HUES48 (cell line): ENCODE measurements around the gene GINS2.

Experiments used
- H3K27ac ChIP-seq: one replicate; pipeline ENCODE4 v1.7.0; 2013; ENCODE audit warnings: low read depth, low read length, inconsistent platforms
- H3K27me3 ChIP-seq: 2 replicates; pipeline ENCODE4 v1.6.1; 2013; ENCODE audit warnings: mild to moderate bottlenecking, low read length; ENCODE audit not compliant: control insufficient read depth, insufficient read depth
- H3K36me3 ChIP-seq: 2 replicates; pipeline ENCODE4 v1.6.1; 2013; ENCODE audit warnings: low read length; ENCODE audit not compliant: control insufficient read depth, insufficient read depth
- H3K4me1 ChIP-seq: 2 replicates; pipeline ENCODE4 v1.6.1; 2013; ENCODE audit warnings: mild to moderate bottlenecking, low read length; ENCODE audit not compliant: control insufficient read depth, insufficient read depth
- H3K4me3 ChIP-seq: 2 replicates; pipeline ENCODE4 v1.5.1; 2013; ENCODE audit warnings: mild to moderate bottlenecking, low read depth, low read length
- H3K9ac ChIP-seq: 2 replicates; pipeline ENCODE4 v1.6.1; 2013; ENCODE audit warnings: mild to moderate bottlenecking, low read depth, low read length, moderate library complexity
- H3K9me3 ChIP-seq: 2 replicates; pipeline ENCODE4 v1.6.1; 2013; ENCODE audit warnings: low read length; ENCODE audit not compliant: control insufficient read depth, insufficient read depth

Gene GINS2

GRCh38 chr16:85659336-85659735 is 29.4 kb downstream of the GINS2 start:
- Histone ChIP-seq H3K9me3 (no peaks in the 10 kb centered on the region), H3K4me1 (no peaks in the 10 kb centered on the region), H3K36me3 (peaks cover 96% of the 10 kb centered on the region), H3K27me3 (no peaks in the 10 kb centered on the region), H3K9ac (no peak overlapping the region), H3K27ac (no peak overlapping the region), H3K4me3 (no peak overlapping the region)

- Histone ChIP-seq H3K27ac (no peak overlapping the region), H3K9me3 (no peaks in the 10 kb centered on the region), H3K4me1 (no peaks in the 10 kb centered on the region), H3K4me3 (no peak overlapping the region), H3K9ac (no peak overlapping the region), H3K36me3 (peaks cover 96% of the 10 kb centered on the region), H3K27me3 (no peaks in the 10 kb centered on the region)
Observed at GRCh38 chr16:85658504-85659326, 30.0 kb downstream of the GINS2 start.

DNA sequence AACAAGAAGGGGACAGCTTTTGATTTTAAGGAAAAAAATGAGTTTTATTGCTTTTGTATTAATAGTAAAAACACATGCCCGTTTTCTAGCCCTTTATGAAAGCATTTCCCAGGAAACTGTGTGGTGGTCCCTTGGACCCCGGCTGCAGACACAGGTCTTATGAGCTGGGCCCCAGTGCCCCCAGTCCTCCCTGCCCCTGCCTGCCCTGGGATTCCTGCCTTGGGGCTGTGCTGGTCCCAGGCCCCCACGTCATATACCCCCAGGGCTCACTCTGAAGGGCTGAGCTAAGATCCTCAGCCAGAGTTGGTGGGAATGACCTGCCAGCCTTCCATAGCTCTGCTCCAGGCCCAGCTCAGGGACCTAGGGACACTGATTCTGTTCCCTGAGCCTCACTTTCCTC is 30.8 kb downstream of the GINS2 start:
- no peak overlapping the region for H3K27ac ChIP-seq
- H3K4me1 ChIP-seq = no peaks in the 10 kb centered on the region
- H3K27me3 ChIP-seq = no peaks in the 10 kb centered on the region
- no peaks in the 10 kb centered on the region for H3K9me3 ChIP-seq
- H3K36me3 ChIP-seq = peaks cover 94% of the 10 kb centered on the region
- H3K4me3 ChIP-seq = no peak overlapping the region
- no peak overlapping the region for H3K9ac ChIP-seq

DNA sequence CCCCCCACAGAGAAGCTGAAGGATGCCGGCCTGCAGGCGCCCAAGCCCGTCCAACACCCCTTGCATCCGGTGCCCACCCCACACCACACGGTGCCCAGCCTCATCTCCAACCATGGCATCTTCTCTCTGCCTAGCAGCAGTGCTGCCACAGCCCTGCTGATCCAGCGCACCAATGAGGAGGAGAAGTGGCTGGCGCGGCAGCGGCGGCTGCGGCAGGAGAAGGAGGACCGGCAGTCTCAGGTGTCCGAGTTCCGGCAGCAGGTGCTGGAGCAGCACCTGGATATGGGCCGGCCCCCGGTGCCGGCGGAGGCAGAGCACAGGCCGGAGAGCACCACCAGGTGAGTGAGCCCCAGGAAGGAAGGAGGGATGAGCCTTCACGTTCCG is 31.5 kb downstream of the GINS2 start:
- H3K9ac ChIP-seq = no peak overlapping the region
- H3K27me3 ChIP-seq = no peaks in the 10 kb centered on the region
- H3K27ac ChIP-seq = no peak overlapping the region
- no peak overlapping the region for H3K4me3 ChIP-seq
- peaks cover 87% of the 10 kb centered on the region for H3K36me3 ChIP-seq
- no peaks in the 10 kb centered on the region for H3K4me1 ChIP-seq
- H3K9me3 ChIP-seq = no peaks in the 10 kb centered on the region

DNA sequence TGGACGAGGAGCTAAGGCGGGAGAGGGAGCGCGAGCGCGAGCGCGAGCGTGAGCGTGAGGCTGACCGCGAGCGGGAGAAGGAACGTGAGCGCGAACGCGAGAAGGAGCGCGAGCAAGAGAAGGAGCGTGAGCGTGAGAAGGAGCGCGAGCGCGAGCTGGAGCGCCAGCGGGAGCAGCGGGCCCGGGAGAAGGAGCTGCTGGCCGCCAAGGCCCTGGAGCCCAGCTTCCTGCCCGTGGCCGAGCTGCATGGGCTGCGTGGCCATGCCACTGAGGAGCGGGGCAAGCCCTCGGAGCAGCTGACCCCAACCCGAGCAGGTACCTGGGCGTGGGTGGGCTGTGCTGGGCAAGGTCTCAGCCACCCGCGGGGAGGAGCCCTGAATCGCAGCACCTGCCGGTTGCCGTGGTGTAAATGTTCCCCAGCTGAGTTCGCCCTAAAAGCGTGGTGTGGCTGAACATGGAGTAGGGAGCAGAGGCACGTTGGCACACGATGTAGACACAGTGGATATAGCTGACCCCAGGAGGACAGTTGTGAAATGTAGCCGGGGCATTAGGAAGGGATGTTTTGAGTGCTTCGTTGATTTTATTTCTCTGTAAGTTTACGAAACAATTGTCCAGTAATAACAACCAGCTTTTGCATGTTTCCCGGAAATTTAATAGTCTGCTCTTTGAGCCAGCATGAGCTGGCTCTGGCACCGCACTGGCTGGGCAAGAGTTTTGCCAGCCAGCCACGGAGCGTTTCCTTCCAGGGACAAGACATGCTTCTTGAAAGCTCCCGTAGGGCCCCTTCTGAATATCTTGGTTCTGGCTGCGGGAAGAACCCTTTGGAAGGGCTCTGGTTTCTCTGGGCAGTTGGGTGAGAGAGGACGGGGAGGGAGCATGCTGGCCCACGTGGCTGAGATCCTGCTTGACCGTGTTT is 32.1 kb downstream of the GINS2 start:
- Histone ChIP-seq H3K36me3 (peaks cover 87% of the 10 kb centered on the region), H3K27me3 (no peaks in the 10 kb centered on the region), H3K4me1 (no peaks in the 10 kb centered on the region), H3K9me3 (no peaks in the 10 kb centered on the region), H3K4me3 (no peak overlapping the region), H3K27ac (no peak overlapping the region), H3K9ac (no peak overlapping the region)

- Histone ChIP-seq H3K9ac (no peak overlapping the region), H3K4me3 (no peak overlapping the region), H3K36me3 (peaks cover 83% of the 10 kb centered on the region), H3K27me3 (no peaks in the 10 kb centered on the region), H3K9me3 (no peaks in the 10 kb centered on the region), H3K27ac (no peak overlapping the region), H3K4me1 (no peaks in the 10 kb centered on the region)
Observed at GRCh38 chr16:85655216-85656129, 33.3 kb downstream of the GINS2 start.

DNA sequence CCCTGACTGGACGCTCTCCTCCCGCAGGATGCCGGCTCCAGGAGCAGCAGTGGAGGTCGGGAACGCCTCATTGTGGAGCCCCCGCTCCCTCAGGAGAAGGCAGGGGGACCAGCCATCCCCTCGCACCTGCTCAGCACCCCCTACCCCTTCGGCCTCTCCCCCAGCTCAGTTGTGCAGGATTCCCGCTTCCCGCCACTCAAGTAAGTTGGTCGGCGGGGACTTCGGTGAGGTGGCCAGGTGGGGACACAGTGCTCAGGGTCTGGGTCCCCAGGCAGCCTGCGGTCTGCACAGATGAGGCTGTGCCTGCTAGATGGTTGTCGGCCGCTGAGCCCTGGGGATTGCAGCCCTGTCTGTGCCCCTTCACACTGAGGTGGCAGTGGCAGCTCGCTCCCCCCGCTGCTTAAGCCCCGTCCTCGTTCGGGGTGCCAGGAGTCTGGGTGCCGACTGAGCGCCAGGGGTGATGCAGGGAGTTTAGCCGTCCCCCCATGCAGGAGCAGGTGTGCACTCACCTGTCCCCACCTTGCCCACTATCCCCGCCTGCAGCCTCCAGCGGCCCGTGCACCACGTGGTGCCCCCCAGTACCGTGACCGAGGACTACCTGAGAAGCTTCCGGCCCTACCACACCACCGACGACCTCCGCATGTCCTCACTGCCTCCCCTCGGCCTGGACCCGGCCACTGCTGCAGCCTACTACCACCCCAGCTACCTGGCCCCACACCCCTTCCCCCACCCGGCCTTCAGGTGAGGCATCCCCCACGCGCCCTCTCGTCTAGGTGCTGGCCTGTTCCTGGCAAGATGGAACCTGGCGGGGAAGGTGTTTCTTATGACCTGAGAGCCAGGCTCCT is 34.3 kb downstream of the GINS2 start:
- Histone ChIP-seq H3K4me1 (no peaks in the 10 kb centered on the region), H3K9me3 (no peaks in the 10 kb centered on the region), H3K36me3 (peaks cover 84% of the 10 kb centered on the region), H3K27ac (no peak overlapping the region), H3K4me3 (no peak overlapping the region), H3K9ac (no peak overlapping the region), H3K27me3 (no peaks in the 10 kb centered on the region)

DNA sequence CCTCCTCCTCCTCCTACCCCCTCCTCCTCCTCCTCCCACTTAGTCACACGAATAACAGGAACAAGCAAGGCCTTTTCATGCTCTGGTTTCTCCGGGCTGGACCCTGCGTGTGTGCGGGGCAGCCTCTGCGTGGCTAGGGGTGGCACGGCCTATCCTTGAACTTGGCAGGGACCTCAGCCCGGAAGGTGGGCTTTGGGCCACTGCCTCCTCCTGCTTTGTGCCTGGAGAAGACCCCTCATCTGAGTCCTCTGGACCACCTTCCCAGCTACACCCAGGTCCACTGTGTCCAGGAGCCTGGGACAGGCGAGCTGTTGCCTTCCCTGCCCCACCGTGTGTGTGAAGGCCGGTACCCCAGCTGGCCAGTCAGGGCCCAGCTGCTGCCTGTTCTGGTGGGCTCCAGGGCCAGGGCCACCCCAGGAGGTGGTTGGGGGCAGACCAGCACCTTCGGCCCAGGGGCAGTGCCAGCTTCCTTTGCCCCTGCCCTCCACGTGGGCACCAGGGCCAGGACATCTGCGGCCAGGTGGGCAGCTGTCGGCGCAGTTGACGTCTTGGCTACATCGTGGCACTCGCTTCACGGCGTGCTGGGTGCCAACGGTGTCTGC is 35.4 kb downstream of the GINS2 start:
- Histone ChIP-seq H3K9me3 (no peaks in the 10 kb centered on the region), H3K4me3 (no peak overlapping the region), H3K4me1 (no peaks in the 10 kb centered on the region), H3K9ac (no peak overlapping the region), H3K27ac (peak overlapping the region; percentile 28), H3K36me3 (peaks cover 84% of the 10 kb centered on the region), H3K27me3 (no peaks in the 10 kb centered on the region)

DNA sequence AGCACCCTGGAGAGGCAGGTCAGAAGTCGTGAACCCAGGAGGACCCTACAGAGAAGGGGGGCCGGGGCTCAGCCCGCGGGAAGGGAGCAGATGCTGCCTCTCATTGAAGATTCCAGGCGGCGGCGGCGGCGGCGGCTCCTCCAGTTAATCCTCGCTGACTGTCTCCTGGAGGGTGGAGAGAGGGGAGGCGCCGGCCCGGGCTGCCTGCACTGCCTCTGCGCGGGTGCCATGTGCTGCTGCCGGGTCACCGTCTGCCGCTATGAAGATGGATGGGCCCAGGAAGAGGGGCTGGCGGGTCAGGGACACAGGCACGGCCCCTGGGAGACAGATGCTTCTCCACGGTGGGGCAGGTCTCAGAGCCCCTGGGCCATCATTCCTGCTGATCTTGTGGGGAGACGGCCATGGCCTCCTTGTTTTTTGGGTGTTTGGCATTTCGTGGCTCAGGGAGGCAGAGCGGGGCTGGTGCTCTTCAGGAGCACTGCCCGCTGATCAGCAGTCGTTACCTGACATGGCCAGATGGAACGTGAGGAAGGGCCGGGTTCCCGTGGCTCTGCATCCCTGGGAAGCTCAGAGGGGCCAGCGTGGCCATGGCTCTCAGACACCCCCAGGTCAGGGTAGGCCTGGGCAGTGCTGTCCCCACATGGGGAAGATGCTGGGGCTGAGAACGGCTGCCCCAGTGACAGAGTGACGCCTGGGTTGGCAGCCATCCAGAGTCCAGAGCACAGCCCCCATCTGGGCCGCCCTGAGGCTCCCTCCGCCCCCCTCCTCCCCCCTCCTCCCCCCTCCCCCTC is 36.1 kb downstream of the GINS2 start:
- no peaks in the 10 kb centered on the region for H3K4me1 ChIP-seq
- no peak overlapping the region for H3K27ac ChIP-seq
- peaks cover 81% of the 10 kb centered on the region for H3K36me3 ChIP-seq
- no peak overlapping the region for H3K4me3 ChIP-seq
- no peaks in the 10 kb centered on the region for H3K27me3 ChIP-seq
- no peaks in the 10 kb centered on the region for H3K9me3 ChIP-seq
- H3K9ac ChIP-seq = no peak overlapping the region
